ENCODE results near the gene ARMC8.

Gene ARMC8

DNA sequence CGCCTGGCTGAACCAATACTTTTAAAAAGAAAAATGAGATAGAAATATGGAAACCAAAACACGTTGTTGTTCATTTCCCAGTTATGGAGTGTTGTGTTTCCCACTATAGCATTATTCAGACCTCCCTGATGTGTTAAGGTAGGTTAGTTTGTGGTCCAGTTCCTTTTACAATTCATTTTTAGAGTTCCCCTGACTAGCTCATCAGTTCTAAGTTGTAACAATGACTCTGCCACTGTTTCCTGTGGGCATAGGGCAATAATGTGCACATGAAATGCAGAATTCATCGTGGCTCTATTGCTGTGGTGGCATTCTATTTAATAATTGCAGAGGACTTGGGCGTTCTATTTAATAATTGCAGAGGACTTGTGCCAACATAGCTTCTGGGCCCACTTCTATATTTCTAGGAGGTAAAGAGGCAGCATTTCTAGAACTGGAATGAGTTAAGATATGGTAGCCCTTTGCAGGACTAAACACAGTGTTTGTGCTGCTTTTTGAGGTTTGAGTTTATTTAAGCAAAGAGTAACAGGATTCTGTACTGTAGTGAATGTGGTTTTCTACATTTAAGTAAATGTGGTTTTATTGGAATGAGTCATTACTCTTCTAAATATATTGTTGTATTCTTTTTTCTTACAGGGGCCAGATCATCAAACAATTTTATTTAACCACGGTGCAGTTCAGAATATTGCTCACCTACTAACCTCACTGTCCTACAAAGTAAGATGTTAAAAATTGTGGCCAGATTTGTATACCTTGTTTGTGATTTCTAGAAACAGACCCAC lies 47.5 kb downstream of the ARMC8 start:
- no peak for DNase-seq (ENCODE audit: extremely low spot score)
- POLR2A ChIA-PET, result no interaction called here
- TF ChIP-seq, protein P1, sequence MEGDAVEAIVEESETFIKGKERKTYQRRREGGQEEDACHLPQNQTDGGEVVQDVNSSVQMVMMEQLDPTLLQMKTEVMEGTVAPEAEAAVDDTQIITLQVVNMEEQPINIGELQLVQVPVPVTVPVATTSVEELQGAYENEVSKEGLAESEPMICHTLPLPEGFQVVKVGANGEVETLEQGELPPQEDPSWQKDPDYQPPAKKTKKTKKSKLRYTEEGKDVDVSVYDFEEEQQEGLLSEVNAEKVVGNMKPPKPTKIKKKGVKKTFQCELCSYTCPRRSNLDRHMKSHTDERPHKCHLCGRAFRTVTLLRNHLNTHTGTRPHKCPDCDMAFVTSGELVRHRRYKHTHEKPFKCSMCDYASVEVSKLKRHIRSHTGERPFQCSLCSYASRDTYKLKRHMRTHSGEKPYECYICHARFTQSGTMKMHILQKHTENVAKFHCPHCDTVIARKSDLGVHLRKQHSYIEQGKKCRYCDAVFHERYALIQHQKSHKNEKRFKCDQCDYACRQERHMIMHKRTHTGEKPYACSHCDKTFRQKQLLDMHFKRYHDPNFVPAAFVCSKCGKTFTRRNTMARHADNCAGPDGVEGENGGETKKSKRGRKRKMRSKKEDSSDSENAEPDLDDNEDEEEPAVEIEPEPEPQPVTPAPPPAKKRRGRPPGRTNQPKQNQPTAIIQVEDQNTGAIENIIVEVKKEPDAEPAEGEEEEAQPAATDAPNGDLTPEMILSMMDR (IDR thresholded peaks at IDR 0.05; ENCODE audit: control extremely low read depth, extremely low read depth, low read depth, missing control alignments), result no peak
- CTCF ChIA-PET, result interaction anchor here (1.2 kb wide), 1 partner anchor 10 kb away, joined by 4 read pairs; no protein-coding TSS in a partner anchor

DNA sequence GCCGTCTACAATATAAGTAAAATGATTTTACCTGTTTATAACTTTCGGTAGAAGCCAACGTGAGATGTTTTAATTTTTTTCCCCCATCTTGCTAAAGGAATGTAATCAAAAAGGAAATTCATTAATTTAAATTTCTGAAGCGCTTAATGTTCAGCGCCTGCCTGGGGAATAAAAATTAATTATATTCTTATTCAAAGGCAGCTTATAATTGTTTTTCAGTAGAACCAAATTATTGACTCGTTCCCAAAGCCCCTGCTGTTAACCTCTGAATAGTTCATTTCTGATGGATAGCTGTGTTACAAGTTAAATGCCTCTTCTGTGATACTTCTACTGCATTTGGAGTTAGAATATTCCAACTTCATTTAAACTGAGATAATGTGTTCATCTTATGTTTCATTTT lies 51.6 kb downstream of the ARMC8 start:
- TF ChIP-seq, protein P1 (IDR thresholded peaks at IDR 0.05; ENCODE audit: control extremely low read depth, extremely low read depth, low read depth, missing control alignments), result no peak
- no peak for DNase-seq (ENCODE audit: extremely low spot score)
- ChIA-PET CTCF (interaction anchor here (1.5 kb wide), 1 partner anchor 24 kb away, joined by 3 read pairs; no protein-coding TSS in a partner anchor), POLR2A (no interaction called here)

DNA sequence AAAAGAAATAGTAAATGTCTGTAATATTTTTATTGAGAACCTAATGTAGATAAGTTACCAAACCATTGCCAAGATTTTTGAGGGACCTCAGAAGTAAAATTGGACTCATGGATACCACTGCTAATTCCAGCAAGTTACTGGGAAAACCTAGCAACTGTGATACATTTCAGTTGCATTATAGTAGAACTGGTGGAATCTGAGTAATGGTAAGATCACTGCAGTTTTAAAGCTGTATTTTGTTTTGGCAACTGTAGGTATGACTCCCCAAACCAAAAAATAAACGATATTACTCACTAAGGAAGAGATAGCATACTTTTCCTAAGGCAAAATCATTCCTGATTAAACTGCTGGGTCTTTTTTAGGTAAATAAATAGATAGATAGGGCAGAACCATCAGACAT lies 54.0 kb downstream of the ARMC8 start:
- ChIA-PET POLR2A (no interaction called here), CTCF (interaction anchor here (1.0 to 1.2 kb wide), 2 partner anchors 13 to 29 kb away, joined by 3 read pairs; no protein-coding TSS in a partner anchor)
- TF ChIP-seq, protein P1 (IDR thresholded peaks at IDR 0.05; ENCODE audit: control extremely low read depth, extremely low read depth, low read depth, missing control alignments), result no peak
- no peak for DNase-seq (ENCODE audit: extremely low spot score)

DNA sequence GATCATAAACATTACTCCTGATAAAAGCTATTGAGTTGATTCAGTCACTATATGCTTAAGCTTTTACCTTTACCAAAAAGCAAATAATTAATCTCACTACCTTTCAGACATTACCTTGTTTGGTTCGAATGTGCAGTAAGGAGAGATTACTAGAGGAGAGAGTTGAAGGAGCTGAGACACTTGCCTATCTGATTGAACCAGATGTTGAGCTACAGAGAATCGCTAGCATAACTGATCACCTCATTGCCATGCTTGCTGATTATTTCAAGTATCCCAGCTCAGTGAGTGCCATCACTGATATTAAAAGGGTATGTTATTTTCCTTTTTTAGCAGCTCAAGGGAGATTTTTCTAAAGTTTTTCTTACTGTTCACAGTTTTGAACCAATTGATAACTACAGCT lies 54.6 kb downstream of the ARMC8 start:
- TF ChIP-seq, protein P1 (IDR thresholded peaks at IDR 0.05; ENCODE audit: control extremely low read depth, extremely low read depth, low read depth, missing control alignments), result no peak
- DNase-seq (ENCODE audit: extremely low spot score), result no peak
- POLR2A ChIA-PET, result no interaction called here
- CTCF ChIA-PET, result interaction anchor here (0.9 to 1.2 kb wide), 3 partner anchors 13 to 29 kb away, joined by 3 read pairs; no protein-coding TSS in a partner anchor

DNA sequence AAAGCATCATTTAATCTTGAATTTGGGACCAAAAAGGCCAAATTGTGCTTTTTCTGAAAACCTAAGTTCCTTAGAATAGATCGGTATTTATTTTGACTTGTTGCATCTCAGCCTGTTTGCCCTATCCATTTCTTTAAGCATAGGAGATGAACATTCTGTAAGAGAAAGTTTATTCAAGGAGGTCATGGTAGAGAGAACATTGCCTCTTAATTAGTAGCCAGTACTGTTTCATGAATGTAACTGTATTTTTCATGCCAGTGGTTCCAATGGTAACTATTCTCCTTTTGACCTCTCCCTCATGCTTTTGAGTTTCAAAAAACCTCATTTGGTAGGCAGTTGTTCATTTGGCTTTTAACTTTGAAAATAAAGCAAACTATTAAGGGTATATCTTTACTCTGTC lies 55.4 kb downstream of the ARMC8 start:
- no peak for DNase-seq (ENCODE audit: extremely low spot score)
- TF ChIP-seq, protein P1 (IDR thresholded peaks at IDR 0.05; ENCODE audit: control extremely low read depth, extremely low read depth, low read depth, missing control alignments), result no peak
- POLR2A ChIA-PET, result no interaction called here
- CTCF ChIA-PET, result interaction anchor here (0.9 kb wide), 1 partner anchor 20 kb away, joined by 3 read pairs; no protein-coding TSS in a partner anchor

DNA sequence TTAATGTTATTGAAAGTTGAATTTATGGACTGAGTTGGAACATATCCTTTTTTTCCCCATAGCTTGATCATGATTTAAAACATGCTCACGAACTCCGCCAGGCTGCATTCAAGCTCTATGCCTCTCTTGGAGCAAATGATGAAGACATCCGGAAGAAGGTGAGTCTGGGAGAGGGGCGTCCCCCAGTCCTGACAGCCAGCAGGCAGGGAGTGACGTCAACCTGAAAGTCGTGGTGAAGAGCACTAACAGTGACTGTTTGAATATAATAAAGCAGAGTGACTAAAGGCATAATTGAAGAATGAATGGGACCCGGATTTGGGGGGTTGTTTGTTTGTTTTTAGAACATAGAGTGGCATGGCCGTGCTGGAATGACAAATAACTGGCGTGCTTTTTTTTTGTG lies 57.9 kb downstream of the ARMC8 start:
- ChIA-PET POLR2A (no interaction called here), CTCF (no interaction called here)
- DNase-seq (ENCODE audit: extremely low spot score), result no peak
- TF ChIP-seq, protein P1 (IDR thresholded peaks at IDR 0.05; ENCODE audit: control extremely low read depth, extremely low read depth, low read depth, missing control alignments), result no peak

Data from GM10248 (cell line).